SH-SY5Y (cell line): ENCODE results near the gene PRR15L.

Source experiments
- GATA2 ChIP-seq: IDR thresholded peaks from 2 replicates; pipeline ENCODE4 v1.6.1; 2011; ENCODE audit warnings: mild to moderate bottlenecking, low read depth, low read length
- GATA3 ChIP-seq: IDR thresholded peaks from 2 replicates; pipeline ENCODE4 v1.6.1; 2011; ENCODE audit warnings: low read depth, mild to moderate bottlenecking, low read length, moderate library complexity

DNA sequence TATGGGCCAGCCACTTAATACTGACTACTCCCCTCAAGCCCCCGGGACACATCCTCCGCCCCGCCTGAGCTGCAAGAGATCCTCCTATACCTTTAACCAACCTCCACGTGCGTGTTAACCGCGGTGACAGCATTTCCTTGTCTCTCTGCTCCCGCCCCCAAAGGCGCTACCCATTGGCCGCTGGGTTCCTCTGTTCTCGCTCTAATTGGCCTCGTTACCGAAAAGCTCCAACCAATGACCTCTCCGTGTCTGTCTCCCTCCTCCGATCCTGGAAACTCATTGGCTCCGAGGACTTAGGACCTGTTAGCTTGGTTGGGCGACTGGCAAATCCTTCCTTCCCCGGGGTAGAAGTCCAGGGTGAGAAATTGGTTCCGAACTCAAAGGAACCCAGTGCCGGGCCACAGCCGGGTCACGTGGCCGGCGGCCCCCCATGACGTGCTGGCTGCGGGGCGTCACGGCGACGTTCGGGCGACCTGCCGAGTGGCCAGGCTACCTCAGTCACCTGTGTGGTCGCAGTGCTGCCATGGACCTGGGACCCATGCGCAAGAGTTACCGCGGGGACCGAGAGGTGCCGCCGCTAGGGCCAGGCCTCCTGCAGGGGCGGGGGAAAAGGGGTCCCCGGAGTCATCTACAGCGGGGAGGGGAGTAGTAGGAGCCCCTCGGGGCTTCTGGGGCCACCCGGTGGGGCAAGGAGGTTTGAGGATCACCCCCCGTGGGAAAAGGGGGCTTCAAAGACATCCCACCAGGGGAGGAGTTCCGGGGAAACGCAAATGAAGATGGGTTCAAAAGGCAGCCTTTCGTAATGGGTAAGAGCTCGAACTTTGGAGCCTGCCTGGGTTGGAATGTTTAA lies 16.2 kb downstream of the PRR15L start, which contains the start of gene PNPO:
- no peak for TF ChIP-seq GATA2
- no peak for TF ChIP-seq GATA3
